ENCODE measurements around the gene ZC3H6.
"Not testable (repeated sequence)": the region's sequence is repeated elsewhere in the genome, so short reads cannot be mapped to it uniquely, and the experiment has no call there.

Gene ZC3H6

GRCh38 chr2:112345030-112346027 is 69.9 kb downstream of the ZC3H6 start:
- H3K4ac ChIP-seq (ENCODE audit: low read length): no peak overlapping the region
- WGBS, 2 donors (ENCODE audit: extremely low coverage in 2 of 2, insufficient read length in 2 of 2, insufficient replicate concordance in 1 of 2): no CpG with 5 or more reads among the region's 30 CpGs
- H3K4me3 ChIP-seq (ENCODE audit: low read length in 2 of 2): no peak overlapping the region
- no peak overlapping the region for H2BK12ac ChIP-seq (ENCODE audit: low read length)
- DNase-seq (ENCODE audit: low spot score): no peak
- H3K14ac ChIP-seq (ENCODE audit: low read length): peak overlapping the region; percentile 38
- no peaks in the 10 kb centered on the region for H3K36me3 ChIP-seq (replicated peaks in 1 of 2; ENCODE audit: control insufficient read depth in 2 of 2, insufficient read depth in 2 of 2, low read length in 2 of 2)
- no peak overlapping the region for H4K91ac ChIP-seq (ENCODE audit: low read depth, low read length, poor library complexity)
- peaks cover 0 to 1% of the 10 kb centered on the region in 2 donors for H3K9me3 ChIP-seq (replicated peaks in 1 of 2; ENCODE audit: control insufficient read depth in 2 of 2, insufficient read depth in 1 of 2, low read depth in 1 of 2, low read length in 2 of 2)
- H3K27me3 ChIP-seq (ENCODE audit: control insufficient read depth in 3 of 3, insufficient read depth in 3 of 3, low read depth in 1 of 3, low read length in 3 of 3): no peaks in the 10 kb centered on the region
- H2BK5ac ChIP-seq (ENCODE audit: low read length): no peak overlapping the region
- no peak overlapping the region for H3K4me2 ChIP-seq (ENCODE audit: insufficient read depth, low read length, poor library complexity, severe bottlenecking)
- H3K79me1 ChIP-seq (ENCODE audit: low read depth, low read length): no peaks in the 10 kb centered on the region
- H3K23ac ChIP-seq (ENCODE audit: low read depth, low read length, poor library complexity): no peak overlapping the region
- no peak overlapping the region for H3K9ac ChIP-seq (ENCODE audit: low read depth, low read length, poor library complexity)
- no peak overlapping the region for H2BK120ac ChIP-seq (ENCODE audit: low read depth, low read length)
- no peak overlapping the region for H4K8ac ChIP-seq (ENCODE audit: low read depth, low read length)
- H3K4me1 ChIP-seq (ENCODE audit: control insufficient read depth in 2 of 2, insufficient read depth in 1 of 2, low read depth in 1 of 2, low read length in 2 of 2): no peaks in the 10 kb centered on the region
- H2AK5ac ChIP-seq (ENCODE audit: low read depth, low read length): no peak overlapping the region
- H2BK15ac ChIP-seq (ENCODE audit: low read length): no peak overlapping the region
- no peak overlapping the region for H3K18ac ChIP-seq (ENCODE audit: low read length)
- H2AFZ ChIP-seq (ENCODE audit: low read length): peak overlapping the region; percentile 6
- H3K27ac ChIP-seq (replicated peaks; ENCODE audit: low read length): no peak overlapping the region

DNA sequence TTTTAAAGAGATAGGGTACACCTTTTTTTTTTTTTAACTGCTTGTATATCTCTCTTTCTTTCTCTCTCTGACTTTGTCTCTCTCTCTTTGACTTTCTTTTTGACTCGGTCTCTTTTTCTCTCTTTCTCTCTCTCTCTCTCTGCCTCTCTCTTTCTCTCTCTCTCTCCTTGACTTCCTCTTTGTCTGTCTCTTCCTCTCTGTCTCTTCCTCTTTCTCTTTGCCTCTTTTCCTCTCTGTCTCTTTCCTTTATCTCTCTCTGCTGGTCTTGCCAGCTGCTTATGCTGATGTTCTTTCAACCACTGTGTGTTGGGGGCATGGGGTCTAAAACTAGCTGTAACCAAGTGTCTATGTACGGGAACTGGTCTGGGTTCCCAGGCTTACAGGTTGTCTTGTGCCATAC is 76.9 kb downstream of the ZC3H6 start:
- not testable (repeated sequence) for H3K9ac ChIP-seq (ENCODE audit: low read depth, low read length, poor library complexity); H2BK5ac ChIP-seq (ENCODE audit: low read length); H3K4me1 ChIP-seq (ENCODE audit: control insufficient read depth in 2 of 2, insufficient read depth in 1 of 2, low read depth in 1 of 2, low read length in 2 of 2); H2BK15ac ChIP-seq (ENCODE audit: low read length); H3K18ac ChIP-seq (ENCODE audit: low read length); H3K23ac ChIP-seq (ENCODE audit: low read depth, low read length, poor library complexity); H2BK12ac ChIP-seq (ENCODE audit: low read length); H2BK120ac ChIP-seq (ENCODE audit: low read depth, low read length); H3K4me3 ChIP-seq (ENCODE audit: low read length in 2 of 2); H3K14ac ChIP-seq (ENCODE audit: low read length); H3K27ac ChIP-seq (replicated peaks; ENCODE audit: low read length); H3K4ac ChIP-seq (ENCODE audit: low read length); H2AK5ac ChIP-seq (ENCODE audit: low read depth, low read length); H4K8ac ChIP-seq (ENCODE audit: low read depth, low read length); DNase-seq (ENCODE audit: low spot score); H3K4me2 ChIP-seq (ENCODE audit: insufficient read depth, low read length, poor library complexity, severe bottlenecking); H4K91ac ChIP-seq (ENCODE audit: low read depth, low read length, poor library complexity); H3K27me3 ChIP-seq (ENCODE audit: control insufficient read depth in 3 of 3, insufficient read depth in 3 of 3, low read depth in 1 of 3, low read length in 3 of 3); H3K9me3 ChIP-seq (replicated peaks in 1 of 2; ENCODE audit: control insufficient read depth in 2 of 2, insufficient read depth in 1 of 2, low read depth in 1 of 2, low read length in 2 of 2); H2AFZ ChIP-seq (ENCODE audit: low read length); H3K79me1 ChIP-seq (ENCODE audit: low read depth, low read length); H3K36me3 ChIP-seq (replicated peaks in 1 of 2; ENCODE audit: control insufficient read depth in 2 of 2, insufficient read depth in 2 of 2, low read length in 2 of 2)
- WGBS, 2 donors (ENCODE audit: extremely low coverage in 2 of 2, insufficient read length in 2 of 2, insufficient replicate concordance in 1 of 2): no CpG with 5 or more reads among the region's 2 CpGs

DNA sequence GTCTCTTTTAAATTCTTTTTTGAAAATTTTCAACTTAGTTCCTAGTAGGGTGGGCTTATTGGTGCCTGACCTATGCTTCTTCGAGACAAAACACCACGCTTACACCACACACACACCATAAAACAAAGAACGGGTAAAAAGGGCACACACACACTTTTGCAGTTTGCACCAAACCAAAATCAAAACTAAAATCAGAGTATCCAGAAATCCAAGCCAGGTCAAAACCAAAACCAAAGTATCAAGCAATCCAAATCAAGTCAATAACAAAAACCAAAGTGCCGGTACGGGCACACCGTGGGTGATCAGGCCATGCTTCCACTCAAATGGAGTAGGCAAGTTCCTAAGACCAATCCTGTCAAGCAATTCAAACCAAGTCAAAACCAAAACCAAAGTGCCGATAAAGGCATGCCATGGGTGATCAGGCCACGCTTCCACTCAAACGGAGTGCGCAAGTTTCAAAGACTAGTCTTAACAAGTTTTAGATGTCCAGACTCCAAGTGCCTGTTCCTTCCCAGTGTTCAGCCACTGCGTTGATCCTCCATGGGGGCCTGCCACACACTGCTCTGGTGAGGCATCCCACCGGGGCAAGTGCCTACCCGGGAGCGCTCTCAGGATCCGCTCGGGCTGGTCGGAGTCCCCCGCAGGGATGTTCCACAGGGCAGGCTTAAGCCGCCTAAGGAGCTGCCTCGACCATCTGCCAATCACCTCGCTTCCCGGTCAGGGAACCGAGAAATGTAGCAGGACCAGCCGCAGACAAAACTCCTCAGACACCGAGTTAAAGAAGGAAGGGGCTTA is 77.6 kb downstream of the ZC3H6 start:
- not testable (repeated sequence) for H2BK5ac ChIP-seq (ENCODE audit: low read length); H4K8ac ChIP-seq (ENCODE audit: low read depth, low read length); H2AK5ac ChIP-seq (ENCODE audit: low read depth, low read length); H3K27me3 ChIP-seq (ENCODE audit: control insufficient read depth in 3 of 3, insufficient read depth in 3 of 3, low read depth in 1 of 3, low read length in 3 of 3); H2BK12ac ChIP-seq (ENCODE audit: low read length); H4K91ac ChIP-seq (ENCODE audit: low read depth, low read length, poor library complexity); H3K9ac ChIP-seq (ENCODE audit: low read depth, low read length, poor library complexity); H2BK15ac ChIP-seq (ENCODE audit: low read length); H3K27ac ChIP-seq (replicated peaks; ENCODE audit: low read length); H3K23ac ChIP-seq (ENCODE audit: low read depth, low read length, poor library complexity); H3K9me3 ChIP-seq (replicated peaks in 1 of 2; ENCODE audit: control insufficient read depth in 2 of 2, insufficient read depth in 1 of 2, low read depth in 1 of 2, low read length in 2 of 2); H3K36me3 ChIP-seq (replicated peaks in 1 of 2; ENCODE audit: control insufficient read depth in 2 of 2, insufficient read depth in 2 of 2, low read length in 2 of 2); H3K4me3 ChIP-seq (ENCODE audit: low read length in 2 of 2); H3K14ac ChIP-seq (ENCODE audit: low read length); DNase-seq (ENCODE audit: low spot score); H3K4me1 ChIP-seq (ENCODE audit: control insufficient read depth in 2 of 2, insufficient read depth in 1 of 2, low read depth in 1 of 2, low read length in 2 of 2); H3K18ac ChIP-seq (ENCODE audit: low read length); H3K79me1 ChIP-seq (ENCODE audit: low read depth, low read length); H3K4ac ChIP-seq (ENCODE audit: low read length); H2AFZ ChIP-seq (ENCODE audit: low read length); H3K4me2 ChIP-seq (ENCODE audit: insufficient read depth, low read length, poor library complexity, severe bottlenecking); H2BK120ac ChIP-seq (ENCODE audit: low read depth, low read length)
- WGBS, 2 donors (ENCODE audit: extremely low coverage in 2 of 2, insufficient read length in 2 of 2, insufficient replicate concordance in 1 of 2): no CpG with 5 or more reads among the region's 25 CpGs

- not testable (repeated sequence) for H3K9me3 ChIP-seq (replicated peaks in 1 of 2; ENCODE audit: control insufficient read depth in 2 of 2, insufficient read depth in 1 of 2, low read depth in 1 of 2, low read length in 2 of 2); H2AFZ ChIP-seq (ENCODE audit: low read length); H3K4me2 ChIP-seq (ENCODE audit: insufficient read depth, low read length, poor library complexity, severe bottlenecking); DNase-seq (ENCODE audit: low spot score); H3K27ac ChIP-seq (replicated peaks; ENCODE audit: low read length); H3K18ac ChIP-seq (ENCODE audit: low read length); H3K36me3 ChIP-seq (replicated peaks in 1 of 2; ENCODE audit: control insufficient read depth in 2 of 2, insufficient read depth in 2 of 2, low read length in 2 of 2); H3K27me3 ChIP-seq (ENCODE audit: control insufficient read depth in 3 of 3, insufficient read depth in 3 of 3, low read depth in 1 of 3, low read length in 3 of 3); H2BK120ac ChIP-seq (ENCODE audit: low read depth, low read length); H3K9ac ChIP-seq (ENCODE audit: low read depth, low read length, poor library complexity); H3K4me1 ChIP-seq (ENCODE audit: control insufficient read depth in 2 of 2, insufficient read depth in 1 of 2, low read depth in 1 of 2, low read length in 2 of 2); H2BK5ac ChIP-seq (ENCODE audit: low read length); H2BK12ac ChIP-seq (ENCODE audit: low read length); H4K8ac ChIP-seq (ENCODE audit: low read depth, low read length); H3K4me3 ChIP-seq (ENCODE audit: low read length in 2 of 2); H3K4ac ChIP-seq (ENCODE audit: low read length); H2BK15ac ChIP-seq (ENCODE audit: low read length); H2AK5ac ChIP-seq (ENCODE audit: low read depth, low read length); H3K14ac ChIP-seq (ENCODE audit: low read length); H3K23ac ChIP-seq (ENCODE audit: low read depth, low read length, poor library complexity); H4K91ac ChIP-seq (ENCODE audit: low read depth, low read length, poor library complexity); H3K79me1 ChIP-seq (ENCODE audit: low read depth, low read length)
- WGBS, 2 donors (ENCODE audit: extremely low coverage in 2 of 2, insufficient read length in 2 of 2, insufficient replicate concordance in 1 of 2): no CpG with 5 or more reads among the region's 2 CpGs
Measured at GRCh38 chr2:112354335-112354734, 78.9 kb downstream of the ZC3H6 start.
